HFFc6 (cell line): ENCODE results near the gene GIT2. TPM values are rescaled to one million over a fixed set of nuclear protein-coding genes. Genes with fewer than 3 reads are reported as not detected.
A peak's percentile ranks its signal among the peaks of the same experiment; 100 is the strongest.

Experiments
- DNase-seq: peaks from one replicate; pipeline ENCODE4 v3.0.0-alpha.2; 2018
- H3K27ac Mint-ChIP-seq: 2 replicates; pipeline ENCODE4 v1.8.0; 2020; ENCODE audit warnings: mild to moderate bottlenecking, mixed read lengths
- H3K27me3 Mint-ChIP-seq: 2 replicates; pipeline ENCODE4 v1.8.0; 2021; ENCODE audit warnings: mild to moderate bottlenecking, moderate library complexity, mixed read lengths; ENCODE audit not compliant: insufficient read depth
- H3K36me3 Mint-ChIP-seq: 2 replicates; pipeline ENCODE4 v1.8.0; 2021; ENCODE audit warnings: low read depth, mixed read lengths
- H3K4me1 Mint-ChIP-seq: 2 replicates; pipeline ENCODE4 v1.8.0; 2020; ENCODE audit warnings: low read depth, mixed read lengths
- H3K4me3 Mint-ChIP-seq: 2 replicates; pipeline ENCODE4 v1.8.0; 2020; ENCODE audit warnings: mild to moderate bottlenecking, moderate library complexity, mixed read lengths
- H3K9me3 Mint-ChIP-seq: 2 replicates; pipeline ENCODE4 v1.8.0; 2020; ENCODE audit warnings: mild to moderate bottlenecking, mixed read lengths
- total RNA-seq, 6 experiments: library from RNA; stranded (reverse); fragmentation: NEBNext Ultra II Directional; extraction: Animal tissue kit (Norgen Biotek cat#: 25700); gene quantifications; 2 replicates in 1 of 6; 3 replicates in 5 of 6; pipeline ENCODE4 v1.2.3, GENCODE V29; 2021
- TF ChIP-seq, protein P1 (sequence below): fragments of 200-600 bp; sonication (generic); IDR thresholded peaks from 2 replicates; pipeline ENCODE4 v1.5.0; 2021; ENCODE audit warnings: antibody characterized with exemption, mild to moderate bottlenecking

Gene GIT2
- total RNA-seq, 6 experiments from 2014 or later: 56.9 to 68.8 (median 64.9) TPM

DNA sequence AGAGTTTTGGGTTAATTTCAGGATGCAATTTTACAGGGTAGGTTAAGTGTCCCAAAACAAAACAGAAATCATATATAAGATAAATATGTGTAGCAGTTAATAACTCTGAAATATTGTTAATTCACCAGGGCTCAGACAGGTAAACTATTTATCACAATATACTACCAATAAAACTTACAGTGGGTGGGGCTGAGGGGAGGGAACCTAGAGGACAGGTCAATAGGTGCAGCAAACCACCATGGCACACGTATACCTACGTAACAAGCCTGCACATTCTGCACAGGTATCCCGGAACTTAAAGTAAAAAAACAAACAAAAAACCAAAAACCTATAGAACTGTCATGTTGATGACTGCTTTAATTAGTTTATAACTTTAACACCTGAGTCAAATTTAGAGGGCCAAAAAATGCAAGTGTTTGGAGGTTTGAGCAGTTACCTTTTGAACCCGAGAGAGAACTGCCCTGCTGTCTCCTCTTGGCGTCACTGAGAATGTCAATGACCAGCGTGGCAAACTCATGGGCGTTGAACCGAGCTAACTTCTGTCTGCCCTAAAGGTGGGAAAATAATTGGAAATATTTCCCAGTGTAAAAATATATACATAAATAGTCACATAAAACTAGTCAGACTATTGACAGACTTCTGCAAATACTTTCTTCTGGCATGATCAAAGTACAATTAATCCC, 36.6 kb downstream of the GIT2 start:
- TF ChIP-seq, protein P1, sequence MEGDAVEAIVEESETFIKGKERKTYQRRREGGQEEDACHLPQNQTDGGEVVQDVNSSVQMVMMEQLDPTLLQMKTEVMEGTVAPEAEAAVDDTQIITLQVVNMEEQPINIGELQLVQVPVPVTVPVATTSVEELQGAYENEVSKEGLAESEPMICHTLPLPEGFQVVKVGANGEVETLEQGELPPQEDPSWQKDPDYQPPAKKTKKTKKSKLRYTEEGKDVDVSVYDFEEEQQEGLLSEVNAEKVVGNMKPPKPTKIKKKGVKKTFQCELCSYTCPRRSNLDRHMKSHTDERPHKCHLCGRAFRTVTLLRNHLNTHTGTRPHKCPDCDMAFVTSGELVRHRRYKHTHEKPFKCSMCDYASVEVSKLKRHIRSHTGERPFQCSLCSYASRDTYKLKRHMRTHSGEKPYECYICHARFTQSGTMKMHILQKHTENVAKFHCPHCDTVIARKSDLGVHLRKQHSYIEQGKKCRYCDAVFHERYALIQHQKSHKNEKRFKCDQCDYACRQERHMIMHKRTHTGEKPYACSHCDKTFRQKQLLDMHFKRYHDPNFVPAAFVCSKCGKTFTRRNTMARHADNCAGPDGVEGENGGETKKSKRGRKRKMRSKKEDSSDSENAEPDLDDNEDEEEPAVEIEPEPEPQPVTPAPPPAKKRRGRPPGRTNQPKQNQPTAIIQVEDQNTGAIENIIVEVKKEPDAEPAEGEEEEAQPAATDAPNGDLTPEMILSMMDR: no peak
- no peaks in the 10 kb centered on the region; the same call in 1 of the 2 replicates for H3K27me3 Mint-ChIP-seq
- no peak overlapping the region for H3K27ac Mint-ChIP-seq
- no peaks in the 10 kb centered on the region for H3K9me3 Mint-ChIP-seq
- DNase-seq: no peak
- H3K4me1 Mint-ChIP-seq: peaks cover 37% of the 10 kb centered on the region
- peaks cover 41% of the 10 kb centered on the region for H3K36me3 Mint-ChIP-seq
- H3K4me3 Mint-ChIP-seq: no peak overlapping the region

DNA sequence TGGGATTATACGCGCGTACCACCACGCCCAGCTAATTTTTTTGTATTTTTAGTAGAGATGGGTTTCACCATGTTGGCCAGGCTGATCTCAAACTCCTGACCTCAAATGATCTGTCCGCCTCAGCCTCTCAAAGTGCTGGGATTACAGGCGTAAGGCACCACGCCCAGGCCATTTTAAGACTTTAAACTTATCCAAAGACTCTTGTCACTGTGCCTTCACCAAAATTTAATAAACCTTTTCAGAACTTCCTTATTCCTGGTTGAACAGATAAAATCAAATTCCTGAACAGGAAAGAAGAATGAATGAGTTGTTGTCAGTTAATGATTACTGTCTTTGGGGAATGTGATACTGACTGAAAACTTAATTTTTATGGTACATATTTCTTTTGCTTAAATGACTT, 37.8 kb downstream of the GIT2 start:
- no peak for DNase-seq
- Mint-ChIP-seq H3K27me3 (no peaks in the 10 kb centered on the region), H3K36me3 (peaks cover 37% of the 10 kb centered on the region), H3K27ac (0 out of 2 replicates have a peak overlapping the region, but pooled peaks have one; percentile 12), H3K4me1 (peaks cover 36% of the 10 kb centered on the region), H3K4me3 (no peak overlapping the region; the same call in 1 of the 2 replicates), H3K9me3 (no peaks in the 10 kb centered on the region)
- TF ChIP-seq, protein P1: no peak

DNA sequence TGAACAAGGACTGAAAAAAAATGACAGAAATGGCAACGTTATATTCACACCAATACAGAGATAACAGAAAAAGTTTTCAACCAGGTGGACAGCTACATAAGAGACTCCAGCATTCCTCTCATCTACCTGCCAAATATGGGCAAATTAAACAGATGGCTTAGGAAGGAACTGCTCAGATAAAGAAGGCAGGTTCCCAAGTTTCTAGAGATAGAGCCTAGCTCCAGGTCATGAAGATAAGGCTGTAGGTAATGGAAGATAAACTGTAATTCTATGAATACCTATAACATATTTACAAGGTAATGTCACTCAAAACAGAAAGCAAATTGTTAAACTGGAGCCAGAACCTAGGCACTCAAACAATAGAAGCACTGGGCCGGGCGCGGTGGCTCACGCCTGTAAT, 42.5 kb downstream of the GIT2 start:
- DNase-seq: no peak
- TF ChIP-seq, protein P1: no peak
- Mint-ChIP-seq H3K27ac (peak overlapping the region; percentile 80), H3K36me3 (peaks cover 45% of the 10 kb centered on the region), H3K4me1 (peaks cover 61% of the 10 kb centered on the region), H3K4me3 (no peak overlapping the region), H3K9me3 (no peaks in the 10 kb centered on the region), H3K27me3 (no peaks in the 10 kb centered on the region)

DNA sequence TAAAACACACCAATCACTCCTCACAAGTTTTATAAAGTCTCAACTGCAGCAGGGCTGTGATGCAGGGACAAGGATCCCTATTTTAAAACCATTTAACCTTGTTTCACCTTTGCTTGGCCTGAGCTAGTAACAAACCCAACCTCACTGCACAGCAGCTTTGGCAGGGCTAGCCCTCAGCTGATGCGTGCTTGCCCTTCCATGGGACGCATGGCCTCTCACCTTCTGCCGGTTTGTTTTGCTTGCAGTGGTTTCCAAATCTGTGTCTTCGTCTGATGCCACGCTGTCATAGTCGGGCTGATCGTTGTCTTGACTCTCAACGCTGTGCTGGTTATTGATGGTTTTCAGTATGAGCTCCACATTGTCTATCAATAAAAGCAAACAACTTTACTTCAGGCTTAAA, 43.3 kb downstream of the GIT2 start:
- peak overlapping the region; percentile 80 for H3K27ac Mint-ChIP-seq
- H3K4me3 Mint-ChIP-seq: peak overlapping the region; percentile 72
- H3K36me3 Mint-ChIP-seq: peaks cover 47% of the 10 kb centered on the region
- TF ChIP-seq, protein P1: no peak
- no peak for DNase-seq
- no peaks in the 10 kb centered on the region for H3K9me3 Mint-ChIP-seq
- no peaks in the 10 kb centered on the region for H3K27me3 Mint-ChIP-seq
- peaks cover 66% of the 10 kb centered on the region for H3K4me1 Mint-ChIP-seq

DNA sequence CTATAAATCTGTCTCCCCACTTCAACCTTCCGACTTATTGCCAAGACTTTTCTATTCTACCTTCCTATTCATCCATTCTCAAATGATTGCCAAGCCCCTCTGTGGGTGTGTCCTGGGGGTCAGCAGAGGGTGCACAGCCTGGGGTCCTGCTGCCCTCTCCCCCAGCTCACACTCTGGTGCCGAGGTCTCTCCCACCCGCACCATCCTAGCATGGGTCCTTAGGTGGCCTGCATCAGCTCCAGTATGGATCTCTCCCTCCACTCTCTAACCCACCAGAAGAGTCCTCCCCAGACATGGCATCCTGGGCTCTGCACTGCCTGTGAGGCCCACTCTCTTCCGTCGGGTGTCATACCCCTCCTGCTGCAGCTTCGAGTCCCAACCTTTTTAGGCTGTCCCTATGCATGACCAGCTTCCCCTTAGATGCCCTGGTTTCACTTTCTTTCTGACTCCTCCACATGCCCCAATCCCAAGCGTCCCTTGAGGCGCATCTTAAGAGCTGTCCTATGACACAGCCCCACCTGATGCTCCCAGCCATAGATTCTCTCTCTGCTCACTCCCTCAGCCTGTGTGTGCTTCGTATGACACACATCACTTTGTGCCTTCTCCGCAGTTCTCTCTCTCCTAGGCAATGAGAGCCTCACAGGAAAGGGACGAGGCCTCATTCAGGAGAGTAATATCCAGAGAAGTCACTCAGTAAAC, 43.9 kb downstream of the GIT2 start:
- Mint-ChIP-seq H3K36me3 (peaks cover 52% of the 10 kb centered on the region), H3K27ac (peak overlapping the region; percentile 80), H3K4me3 (peak overlapping the region; percentile 72), H3K27me3 (no peaks in the 10 kb centered on the region), H3K9me3 (no peaks in the 10 kb centered on the region), H3K4me1 (peaks cover 71% of the 10 kb centered on the region)
- DNase-seq: no peak
- TF ChIP-seq, protein P1: no peak
